Measurements from ENCODE around the gene IPO11. TPM values are rescaled to one million over a fixed set of nuclear protein-coding genes. Genes with fewer than 3 reads are reported as not detected.

The IPO11 gene
- total RNA-seq, 1 experiment from 2014 or later = 16.1 TPM

DNA sequence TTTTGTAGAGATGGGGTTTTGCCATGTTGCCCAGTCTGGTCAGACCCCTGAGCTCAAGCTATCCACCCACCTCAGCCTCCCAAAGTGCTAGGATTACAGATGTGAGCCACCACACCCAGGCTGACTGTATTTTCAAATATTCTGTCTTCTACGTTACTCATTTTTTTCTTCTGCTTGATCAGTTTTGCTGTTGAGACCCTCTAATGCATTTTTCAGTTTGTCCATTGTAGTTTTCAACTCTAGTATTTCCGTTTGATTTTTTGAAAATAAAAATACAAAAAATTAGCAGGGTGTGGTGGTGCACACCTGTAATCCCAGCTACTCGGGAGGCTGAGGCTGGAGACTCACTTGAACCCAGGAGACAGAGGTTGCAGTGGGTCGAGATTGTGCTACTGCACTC, 155.6 kb downstream of the IPO11 start:
- TF ChIP-seq EZH2 (IDR thresholded peaks at IDR 0.05; ENCODE audit: low read length, unreplicated experiment) (no peak), EZH2phosphoT487 (IDR thresholded peaks at IDR 0.05; ENCODE audit: borderline replicate concordance, low read length) (no peak)
- TF ChIP-seq, protein P1, sequence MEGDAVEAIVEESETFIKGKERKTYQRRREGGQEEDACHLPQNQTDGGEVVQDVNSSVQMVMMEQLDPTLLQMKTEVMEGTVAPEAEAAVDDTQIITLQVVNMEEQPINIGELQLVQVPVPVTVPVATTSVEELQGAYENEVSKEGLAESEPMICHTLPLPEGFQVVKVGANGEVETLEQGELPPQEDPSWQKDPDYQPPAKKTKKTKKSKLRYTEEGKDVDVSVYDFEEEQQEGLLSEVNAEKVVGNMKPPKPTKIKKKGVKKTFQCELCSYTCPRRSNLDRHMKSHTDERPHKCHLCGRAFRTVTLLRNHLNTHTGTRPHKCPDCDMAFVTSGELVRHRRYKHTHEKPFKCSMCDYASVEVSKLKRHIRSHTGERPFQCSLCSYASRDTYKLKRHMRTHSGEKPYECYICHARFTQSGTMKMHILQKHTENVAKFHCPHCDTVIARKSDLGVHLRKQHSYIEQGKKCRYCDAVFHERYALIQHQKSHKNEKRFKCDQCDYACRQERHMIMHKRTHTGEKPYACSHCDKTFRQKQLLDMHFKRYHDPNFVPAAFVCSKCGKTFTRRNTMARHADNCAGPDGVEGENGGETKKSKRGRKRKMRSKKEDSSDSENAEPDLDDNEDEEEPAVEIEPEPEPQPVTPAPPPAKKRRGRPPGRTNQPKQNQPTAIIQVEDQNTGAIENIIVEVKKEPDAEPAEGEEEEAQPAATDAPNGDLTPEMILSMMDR (conservative IDR thresholded peaks at IDR 0.05; ENCODE audit: low read depth, low read length) = no peak
- Histone ChIP-seq H3K4me3 (ENCODE audit: low read length) (no peak overlapping the region), H3K9ac (ENCODE audit: low read length) (no peak overlapping the region), H3K27ac (ENCODE audit: low read length) (no peak overlapping the region), H3K4me1 (ENCODE audit: insufficient read depth, low read length) (no peaks in the 10 kb centered on the region), H4K20me1 (ENCODE audit: low read length) (no peaks in the 10 kb centered on the region), H3K9me2 (replicated peaks; ENCODE audit: low read length) (no peaks in the 10 kb centered on the region), H3K79me2 (ENCODE audit: low read length) (no peaks in the 10 kb centered on the region), H3K4me2 (ENCODE audit: low read length) (no peak overlapping the region), H3K36me3 (ENCODE audit: low read depth, low read length) (peaks cover 17% of the 10 kb centered on the region), H3F3A (ENCODE audit: low read length, unreplicated experiment) (no peaks in the 10 kb centered on the region), H2AFZ (ENCODE audit: low read length) (no peak overlapping the region), H3K9me3 (ENCODE audit: low read length) (no peaks in the 10 kb centered on the region), H3K27me3 (ENCODE audit: low read length) (no peaks in the 10 kb centered on the region)
- intact Hi-C loops (cut with micrococcal nuclease) = no loop called here
- DNase-seq = no peak
- no TSS peak for BruUV-seq (replicated peaks)
- ChIA-PET CTCF (no interaction called here), POLR2A (ENCODE audit: unreplicated experiment) (no interaction called here)
- ATAC-seq = no peak

DNA sequence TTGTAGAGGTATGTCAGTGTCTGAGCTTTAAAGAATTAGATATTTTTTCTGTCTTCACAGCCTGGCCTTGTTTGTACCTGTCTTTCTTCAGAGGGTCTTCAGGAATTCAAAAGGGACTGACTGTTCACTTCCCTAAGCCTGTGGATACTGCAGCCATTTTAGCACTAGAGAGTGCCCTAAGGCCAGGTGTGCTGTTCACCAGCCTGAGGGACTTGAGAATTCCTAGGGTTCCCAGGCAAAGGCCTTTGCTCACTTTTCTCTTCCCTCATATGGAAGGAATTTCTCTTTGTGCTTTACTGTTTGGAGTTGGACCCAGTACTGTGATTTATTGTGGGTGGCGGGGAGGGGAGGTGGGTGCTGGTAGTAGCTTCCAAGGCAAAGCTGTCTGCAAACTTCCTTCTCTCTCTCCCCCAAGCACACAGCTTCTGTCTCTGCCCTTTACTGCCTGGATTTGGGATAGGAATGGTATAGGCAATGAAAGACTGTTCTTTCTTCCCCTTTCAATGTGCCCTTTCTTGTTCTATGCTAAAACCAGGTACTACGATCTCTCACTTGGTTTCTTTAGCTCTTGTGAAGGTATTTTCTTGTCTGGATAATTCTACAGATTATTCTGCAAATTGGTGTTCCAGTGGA, 156.4 kb downstream of the IPO11 start:
- ChIA-PET CTCF (no interaction called here), POLR2A (ENCODE audit: unreplicated experiment) (no interaction called here)
- H3K9ac ChIP-seq (ENCODE audit: low read length) = no peak overlapping the region
- H3K79me2 ChIP-seq (ENCODE audit: low read length) = no peaks in the 10 kb centered on the region
- intact Hi-C loops (cut with micrococcal nuclease) = no loop called here
- no peak overlapping the region for H3K4me2 ChIP-seq (ENCODE audit: low read length)
- no peak overlapping the region for H3K4me3 ChIP-seq (ENCODE audit: low read length)
- H3K36me3 ChIP-seq (ENCODE audit: low read depth, low read length) = peaks cover 17% of the 10 kb centered on the region
- no peaks in the 10 kb centered on the region for H3F3A ChIP-seq (ENCODE audit: low read length, unreplicated experiment)
- H3K27ac ChIP-seq (ENCODE audit: low read length) = no peak overlapping the region
- H2AFZ ChIP-seq (ENCODE audit: low read length) = no peak overlapping the region
- H3K9me2 ChIP-seq (replicated peaks; ENCODE audit: low read length) = no peaks in the 10 kb centered on the region
- H4K20me1 ChIP-seq (ENCODE audit: low read length) = no peaks in the 10 kb centered on the region
- ATAC-seq = no peak
- no peak for TF ChIP-seq EZH2phosphoT487 (IDR thresholded peaks at IDR 0.05; ENCODE audit: borderline replicate concordance, low read length)
- TF ChIP-seq, protein P1 (conservative IDR thresholded peaks at IDR 0.05; ENCODE audit: low read depth, low read length) = no peak
- TF ChIP-seq EZH2 (IDR thresholded peaks at IDR 0.05; ENCODE audit: low read length, unreplicated experiment) = no peak
- no peaks in the 10 kb centered on the region for H3K4me1 ChIP-seq (ENCODE audit: insufficient read depth, low read length)
- BruUV-seq (replicated peaks) = no TSS peak
- no peaks in the 10 kb centered on the region for H3K27me3 ChIP-seq (ENCODE audit: low read length)
- DNase-seq = no peak
- H3K9me3 ChIP-seq (ENCODE audit: low read length) = no peaks in the 10 kb centered on the region

DNA sequence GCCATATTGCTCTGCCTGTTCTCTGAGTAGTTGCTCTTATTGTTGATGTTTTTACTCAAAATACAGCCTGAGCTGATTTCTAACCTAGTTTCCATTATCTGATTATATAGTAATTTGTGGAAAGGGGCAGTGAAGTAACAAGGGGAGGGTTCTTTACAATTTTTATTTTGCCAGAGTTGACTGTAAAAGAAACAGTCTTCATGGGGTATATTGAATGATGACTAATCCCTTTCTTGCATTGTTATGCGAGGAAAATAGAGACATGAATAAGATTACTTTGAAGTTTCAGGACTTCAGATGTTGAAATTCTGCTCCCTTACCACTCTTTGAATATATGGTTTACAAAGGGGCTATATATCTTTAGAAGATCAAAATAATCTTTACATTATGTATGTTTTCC, 156.9 kb downstream of the IPO11 start:
- Histone ChIP-seq H3K9me2 (replicated peaks; ENCODE audit: low read length) (no peaks in the 10 kb centered on the region), H3K4me3 (ENCODE audit: low read length) (no peak overlapping the region), H3K79me2 (ENCODE audit: low read length) (no peaks in the 10 kb centered on the region), H3K27me3 (ENCODE audit: low read length) (no peaks in the 10 kb centered on the region), H3K9me3 (ENCODE audit: low read length) (no peaks in the 10 kb centered on the region), H3K27ac (ENCODE audit: low read length) (no peak overlapping the region), H3K4me2 (ENCODE audit: low read length) (no peak overlapping the region), H2AFZ (ENCODE audit: low read length) (no peak overlapping the region), H3K9ac (ENCODE audit: low read length) (no peak overlapping the region), H4K20me1 (ENCODE audit: low read length) (no peaks in the 10 kb centered on the region), H3K4me1 (ENCODE audit: insufficient read depth, low read length) (no peaks in the 10 kb centered on the region), H3K36me3 (ENCODE audit: low read depth, low read length) (peaks cover 17% of the 10 kb centered on the region), H3F3A (ENCODE audit: low read length, unreplicated experiment) (no peaks in the 10 kb centered on the region)
- TF ChIP-seq, protein P1 (conservative IDR thresholded peaks at IDR 0.05; ENCODE audit: low read depth, low read length) = no peak
- TF ChIP-seq EZH2 (IDR thresholded peaks at IDR 0.05; ENCODE audit: low read length, unreplicated experiment) = no peak
- TF ChIP-seq EZH2phosphoT487 (IDR thresholded peaks at IDR 0.05; ENCODE audit: borderline replicate concordance, low read length) = no peak
- DNase-seq = no peak
- CTCF ChIA-PET = no interaction called here
- intact Hi-C loops (cut with micrococcal nuclease) = no loop called here
- no peak for ATAC-seq
- POLR2A ChIA-PET (ENCODE audit: unreplicated experiment) = no interaction called here
- no TSS peak for BruUV-seq (replicated peaks)
